ENCODE results near the gene SLC16A4.

The SLC16A4 gene

DNA sequence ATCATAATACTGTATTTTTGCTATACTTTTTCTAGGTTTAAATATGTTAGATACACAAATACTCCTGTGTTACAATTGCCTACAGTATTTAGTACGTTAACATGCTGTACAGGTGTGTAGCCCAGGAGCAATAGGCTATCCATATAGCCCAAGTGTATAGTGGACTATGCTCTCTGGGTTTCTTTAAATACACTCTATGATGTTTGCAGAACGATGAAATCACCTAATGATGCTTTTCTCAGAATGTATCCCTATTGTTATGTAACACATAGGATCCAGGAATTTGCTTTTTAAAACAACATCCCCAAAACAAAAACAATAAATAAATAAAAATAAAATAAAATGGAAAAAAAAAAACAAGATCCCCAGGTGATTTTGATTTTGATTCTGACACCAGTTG lies 69.8 kb downstream of the SLC16A4 start:
- DNase-seq, result no peak

DNA sequence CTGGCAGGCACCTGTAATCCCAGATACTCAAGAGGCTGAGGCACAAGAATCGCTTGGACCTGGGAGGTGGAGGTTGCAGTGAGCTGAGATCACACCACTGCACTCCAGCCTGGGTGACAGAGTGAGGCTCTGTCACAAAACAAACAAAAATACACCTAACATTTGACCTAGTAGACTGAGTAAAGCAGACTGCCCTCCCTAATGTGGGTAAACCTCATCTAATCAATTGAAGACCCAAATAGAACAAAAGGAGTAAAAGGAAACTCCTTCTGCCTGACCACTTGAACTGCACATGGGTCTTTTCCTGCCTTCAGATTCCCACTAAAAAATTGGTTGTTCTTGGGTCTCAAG lies 70.7 kb downstream of the SLC16A4 start:
- DNase-seq, result no peak

DNA sequence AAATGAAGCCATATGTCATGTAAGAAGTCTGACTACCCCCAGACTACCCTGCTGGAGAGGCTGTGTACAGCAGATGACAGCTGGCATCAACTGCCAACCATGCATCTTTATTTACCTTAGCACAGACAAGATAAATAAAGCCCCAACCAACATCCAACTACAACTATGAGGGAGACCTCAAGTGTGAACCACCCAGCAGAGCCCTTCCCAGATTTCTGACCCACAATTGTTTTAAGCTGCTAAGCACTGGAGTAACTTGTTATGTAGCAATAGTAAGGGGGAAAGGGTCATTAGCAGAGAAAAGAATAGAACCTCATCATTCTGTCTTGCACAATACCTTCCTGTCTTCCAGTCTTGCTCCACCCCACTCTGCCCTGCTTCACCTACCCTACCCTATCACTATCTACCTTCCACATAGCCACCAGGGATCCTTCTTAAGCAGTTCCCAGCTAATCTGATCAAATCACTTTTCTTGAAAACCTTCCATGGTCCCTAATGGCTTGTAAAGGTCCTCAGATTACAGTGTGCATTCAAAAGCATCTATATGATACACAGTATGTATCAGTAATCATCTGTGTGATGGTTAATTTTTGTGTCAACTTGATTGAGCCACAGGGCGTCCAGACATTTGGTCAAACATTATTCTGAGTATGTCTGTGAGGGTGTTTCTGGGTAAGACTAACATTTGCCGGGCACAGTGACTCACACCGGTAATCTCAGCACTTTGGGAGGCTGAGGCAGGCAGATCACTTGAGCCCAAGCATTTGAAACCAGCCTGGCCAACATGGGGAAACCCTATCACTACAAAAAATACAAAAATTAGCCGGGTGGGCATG lies 71.3 kb downstream of the SLC16A4 start:
- DNase-seq, result no peak

DNA sequence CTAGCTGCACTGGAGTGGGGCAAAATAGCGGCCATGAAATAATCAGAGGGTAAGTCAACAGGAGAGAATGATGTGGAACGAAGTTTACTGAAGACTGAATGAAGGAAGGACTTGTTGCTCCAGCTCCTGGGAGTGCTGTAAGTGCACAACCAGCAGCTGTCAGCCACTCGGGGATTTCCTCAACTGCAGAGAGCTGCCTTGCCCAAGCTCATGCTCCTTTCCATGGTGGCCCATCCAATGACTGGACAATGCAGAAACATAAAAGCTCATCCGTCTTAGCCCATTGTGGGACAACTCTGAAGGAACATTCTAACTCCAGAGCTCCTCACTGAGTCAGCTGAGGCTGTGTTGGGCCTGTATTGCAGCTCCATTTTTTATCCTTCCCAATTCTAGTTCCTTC lies 72.8 kb downstream of the SLC16A4 start:
- no peak for DNase-seq

DNA sequence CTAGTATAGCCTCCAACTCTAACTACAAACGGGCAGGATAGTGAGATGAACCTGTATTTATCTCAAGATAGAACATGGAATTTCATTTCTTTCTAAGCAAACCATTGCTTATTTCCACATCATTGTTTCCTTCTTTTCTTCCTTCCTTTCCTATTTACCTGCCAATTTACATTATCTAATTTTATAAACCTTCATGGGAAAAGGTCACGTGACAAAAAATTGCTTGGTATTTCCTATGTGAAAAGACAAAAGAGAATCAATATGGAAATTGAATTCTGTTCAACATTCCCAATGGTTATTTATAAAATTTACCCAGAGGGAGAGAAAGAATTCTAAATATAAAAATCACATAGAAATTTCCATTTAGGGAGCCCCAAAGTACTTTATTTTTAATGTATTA lies 74.1 kb downstream of the SLC16A4 start:
- no peak for DNase-seq
